ENCODE results near the gene PHF1. TPM values are rescaled to one million over a fixed set of nuclear protein-coding genes. Genes with fewer than 3 reads are reported as not detected.

PHF1 gene
- total RNA-seq, 4 donors from 2014 or later, result 46.8 to 86.1 (median 77.3) TPM

GRCh38 chr6:33416386-33417127 lies 5.7 kb downstream of the PHF1 start:
- Histone ChIP-seq H3K4me3 (peak overlapping the region; percentile 59 to 78 (median 64)), H3K27me3 (no peaks in the 10 kb centered on the region), H3K27ac (peak overlapping the region; percentile 89 to 95 (median 90)), H3K4me1 (peaks cover 0 to 43% (median 15%) of the 10 kb centered on the region in 4 donors), H3K36me3 (peaks cover 0 to 37% (median 0%) of the 10 kb centered on the region in 3 donors), H3K9me3 (no peaks in the 10 kb centered on the region)
- DNase-seq, result no peak
- TF ChIP-seq CTCF (IDR thresholded peaks at IDR 0.05), result no peak
- no peak for TF ChIP-seq POLR2A (IDR thresholded peaks at IDR 0.05)

GRCh38 chr6:33417128-33417902 lies 6.5 kb downstream of the PHF1 start:
- TF ChIP-seq POLR2A (IDR thresholded peaks at IDR 0.05), result no peak
- TF ChIP-seq CTCF (IDR thresholded peaks at IDR 0.05), result no peak
- Histone ChIP-seq H3K4me1 (peaks cover 0 to 35% (median 10%) of the 10 kb centered on the region in 4 donors), H3K27ac (peak overlapping the region; percentile 89 to 95 (median 90)), H3K27me3 (no peaks in the 10 kb centered on the region), H3K4me3 (peak overlapping the region; percentile 59 to 78 (median 64)), H3K9me3 (no peaks in the 10 kb centered on the region), H3K36me3 (peaks cover 0 to 37% (median 0%) of the 10 kb centered on the region in 3 donors)
- peak in 1 of 3 donors; percentile 62 for DNase-seq

- Histone ChIP-seq H3K9me3 (no peaks in the 10 kb centered on the region), H3K4me1 (peaks cover 0 to 31% (median 9%) of the 10 kb centered on the region in 4 donors), H3K4me3 (peak within 1 kb of the TSS; percentile 59 to 78 (median 64)), H3K27me3 (no peaks in the 10 kb centered on the region), H3K36me3 (peaks cover 0 to 30% (median 0%) of the 10 kb centered on the region in 3 donors), H3K27ac (peak within 1 kb of the TSS; percentile 89 to 95 (median 90))
- TF ChIP-seq CTCF (IDR thresholded peaks at IDR 0.05) (peak; percentile 25 to 45 (median 33)), POLR2A (IDR thresholded peaks at IDR 0.05) (peak; percentile 50 to 51)
- peak; percentile 99 to 100 (median 99) for DNase-seq
Measured at GRCh38 chr6:33417903-33418689, 7.3 kb downstream of the PHF1 start, which contains the start of gene CUTA. Gene CUTA (minus strand): TSS chr6:33418107. CDS start chr6:33418000, 107 bp downstream.

- H3K27ac ChIP-seq, result peak overlapping the region; percentile 89 to 95 (median 90)
- peak overlapping the region; percentile 51 to 67 (median 60) for H3K4me3 ChIP-seq
- TF ChIP-seq CTCF (IDR thresholded peaks at IDR 0.05) (peak in 1 of 6 experiments; percentile 2), POLR2A (IDR thresholded peaks at IDR 0.05) (no peak)
- DNase-seq, result no peak
- H3K36me3 ChIP-seq, result peaks cover 0 to 23% (median 0%) of the 10 kb centered on the region in 3 donors
- H3K9me3 ChIP-seq, result no peaks in the 10 kb centered on the region
- peaks cover 0 to 31% (median 9%) of the 10 kb centered on the region in 4 donors for H3K4me1 ChIP-seq
- H3K27me3 ChIP-seq, result no peaks in the 10 kb centered on the region
Measured at GRCh38 chr6:33418690-33419291, 8.0 kb downstream of the PHF1 start.

Data from Peyer's patch (tissue), 4 donors.